GOT3 (cell line): ENCODE measurements around the gene CYFIP1.

Experiments
- DNase-seq: peaks from one replicate; lab custom pipeline; 2025; ENCODE audit warnings: mixed read lengths; lab: John Stamatoyannopoulos, UW

The CYFIP1 gene

GRCh38 chr15:22968366-22968765 lies 11.8 kb downstream of the CYFIP1 start:
- no peak for DNase-seq

GRCh38 chr15:22967084-22967770 lies 12.9 kb downstream of the CYFIP1 start:
- DNase-seq: no peak

- no peak for DNase-seq
Observed at GRCh38 chr15:22966321-22967083, 13.7 kb downstream of the CYFIP1 start.

- no peak for DNase-seq
Observed at GRCh38 chr15:22963641-22964040, 16.5 kb downstream of the CYFIP1 start.

GRCh38 chr15:22962611-22963010 lies 17.6 kb downstream of the CYFIP1 start:
- no peak for DNase-seq

GRCh38 chr15:22961762-22962161 lies 18.4 kb downstream of the CYFIP1 start:
- no peak for DNase-seq

- DNase-seq: no peak
Observed at GRCh38 chr15:22960556-22960955, 19.6 kb downstream of the CYFIP1 start.

GRCh38 chr15:22960126-22960525 lies 20.0 kb downstream of the CYFIP1 start:
- no peak for DNase-seq

GRCh38 chr15:22959321-22960101 lies 20.7 kb downstream of the CYFIP1 start:
- DNase-seq: no peak

GRCh38 chr15:22958487-22959280 lies 21.5 kb downstream of the CYFIP1 start:
- DNase-seq: no peak

- no peak for DNase-seq
Observed at GRCh38 chr15:22956978-22957260, 23.2 kb downstream of the CYFIP1 start.

GRCh38 chr15:22956257-22956977 lies 23.8 kb downstream of the CYFIP1 start:
- no peak for DNase-seq

- no peak for DNase-seq
Observed at GRCh38 chr15:22955544-22956119, 24.5 kb downstream of the CYFIP1 start.

GRCh38 chr15:22954798-22955543 lies 25.2 kb downstream of the CYFIP1 start:
- no peak for DNase-seq

- DNase-seq: no peak
Observed at GRCh38 chr15:22954326-22954725, 25.8 kb downstream of the CYFIP1 start.

- DNase-seq: no peak
Observed at GRCh38 chr15:22952796-22953579, 27.2 kb downstream of the CYFIP1 start.

- no peak for DNase-seq
Observed at GRCh38 chr15:22951381-22952280, 28.5 kb downstream of the CYFIP1 start.

- DNase-seq: no peak
Observed at GRCh38 chr15:22951031-22951380, 29.2 kb downstream of the CYFIP1 start.
